Hepatocyte (in vitro differentiated cells): ENCODE measurements around the gene TLCD1. TPM values are rescaled to one million over a fixed set of nuclear protein-coding genes. Genes with fewer than 3 reads are reported as not detected.
"Not testable (repeated sequence)": the region's sequence is repeated elsewhere in the genome, so short reads cannot be mapped to it uniquely, and the experiment has no call there.

Experiments used
- DNase-seq: peaks from one replicate; pipeline ENCODE4 v3.0.0-alpha.2; 2016; ENCODE audit warnings: low spot score
- H2AFZ ChIP-seq: fragments of 200-600 bp; sonication (generic); 2 replicates; pipeline ENCODE4 v1.6.0; 2016; ENCODE audit warnings: antibody characterized with exemption, mild to moderate bottlenecking
- H3K27ac ChIP-seq: fragments of 200-600 bp; sonication (generic); 2 replicates; pipeline ENCODE4 v1.5.1; 2016; ENCODE audit warnings: mild to moderate bottlenecking
- H3K27me3 ChIP-seq: fragments of 200-600 bp; sonication (generic); 2 replicates; pipeline ENCODE4 v1.6.1; 2016
- H3K36me3 ChIP-seq: fragments of 200-600 bp; sonication (generic); replicated peaks from 2 replicates; pipeline ENCODE4 v1.5.1; 2016; ENCODE audit warnings: low read depth; ENCODE audit not compliant: insufficient read depth
- H3K4me1 ChIP-seq: fragments of 200-600 bp; sonication (generic); 2 replicates; pipeline ENCODE4 v1.5.1; 2016; ENCODE audit warnings: mild to moderate bottlenecking, moderate library complexity; ENCODE audit not compliant: insufficient read depth
- H3K4me2 ChIP-seq: fragments of 200-600 bp; sonication (generic); 2 replicates; pipeline ENCODE4 v1.6.0; 2016
- H3K4me3 ChIP-seq: fragments of 200-600 bp; sonication (generic); 2 replicates; pipeline ENCODE4 v1.5.1; 2016; ENCODE audit warnings: mild to moderate bottlenecking
- H3K79me2 ChIP-seq: fragments of 200-600 bp; sonication (generic); 2 replicates; pipeline ENCODE4 v1.6.0; 2017; ENCODE audit warnings: mild to moderate bottlenecking
- H3K9me2 ChIP-seq: fragments of 200-600 bp; sonication (generic); replicated peaks from 2 replicates; pipeline ENCODE4 v1.6.0; 2017; ENCODE audit warnings: mild to moderate bottlenecking; ENCODE audit not compliant: insufficient read depth
- H3K9me3 ChIP-seq: fragments of 200-600 bp; sonication (generic); 2 replicates; pipeline ENCODE4 v1.5.1; 2016; ENCODE audit warnings: low read depth, mild to moderate bottlenecking
- H4K20me1 ChIP-seq: fragments of 200-600 bp; sonication (generic); 2 replicates; pipeline ENCODE4 v1.6.0; 2016; ENCODE audit warnings: mild to moderate bottlenecking; ENCODE audit not compliant: insufficient read depth, poor library complexity, severe bottlenecking
- CTCF ChIP-seq: fragments of 200-600 bp; sonication (generic); IDR thresholded peaks from 2 replicates; pipeline ENCODE4 v1.5.1; 2016; ENCODE audit warnings: antibody characterized with exemption, mild to moderate bottlenecking; ENCODE audit not compliant: poor library complexity
- EZH2 ChIP-seq: fragments of 200-600 bp; sonication (generic); IDR thresholded peaks from 2 replicates; pipeline ENCODE4 v1.6.1; 2016; ENCODE audit warnings: antibody characterized with exemption, mild to moderate bottlenecking, borderline replicate concordance
- EZH2phosphoT487 ChIP-seq: fragments of 200-600 bp; sonication (generic); IDR thresholded peaks from one replicate; pipeline ENCODE4 v1.6.1; 2018; ENCODE audit warnings: antibody characterized with exemption, mild to moderate bottlenecking, low read depth, moderate library complexity; ENCODE audit not compliant: unreplicated experiment, severe bottlenecking
- WGBS: methylation state at CpG from one replicate; pipeline ENCODE4 v1.1.6; 2016; ENCODE audit warnings: low lambda C conversion rate; ENCODE audit errors: missing lambda C conversion rate; 5-methylcytosine and 5-hydroxymethylcytosine counted together
- polyA plus RNA-seq: library from polyadenylated mRNA; unstranded; fragments of >200 nt; fragmentation: Nextera tagmentation; extraction: Ambion mirVana; gene quantifications from 2 replicates; pipeline ENCODE4 v1.2.1, GENCODE V29; 2016
- total RNA-seq: library from RNA; depleted of rRNA; stranded (reverse); fragments of >200 nt; gene quantifications from 2 replicates; pipeline ENCODE4 v1.2.3, GENCODE V29; 2014

The TLCD1 gene
- total and polyA plus RNA-seq, 2 experiments from 2014 or later: 12.5 to 23.4 TPM

GRCh38 chr17:28722417-28723158 lies 3.4 kb downstream of the TLCD1 start:
- WGBS: 83% methylated on average over 7 of the region's 7 CpGs
- no peak overlapping the region for H3K27ac ChIP-seq

DNA sequence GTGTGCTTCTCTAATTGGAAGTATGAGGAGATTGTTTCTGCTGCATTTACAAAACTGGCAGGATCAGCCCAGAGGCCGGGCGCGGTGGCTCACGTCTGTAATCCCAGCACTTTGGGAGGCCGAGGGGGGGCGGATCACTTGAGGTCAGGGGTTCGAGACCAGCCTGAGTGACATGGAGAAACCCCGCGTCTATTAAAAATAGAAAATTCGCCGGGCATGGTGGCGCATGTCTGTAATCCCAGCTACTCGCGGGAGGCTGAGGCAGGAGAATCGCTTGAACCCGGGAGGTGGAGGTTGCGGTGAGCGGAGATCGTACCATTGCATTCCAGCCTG lies 5.1 kb downstream of the TLCD1 start:
- not testable (repeated sequence) for H2AFZ ChIP-seq, H3K27me3 ChIP-seq, H3K9me2 ChIP-seq, H3K9me3 ChIP-seq, H3K36me3 ChIP-seq, DNase-seq
- peaks cover 49% of the 10 kb centered on the region for H3K79me2 ChIP-seq
- H4K20me1 ChIP-seq: peaks cover 39% of the 10 kb centered on the region
- H3K4me2 ChIP-seq: peak overlapping the region; percentile 98
- peaks cover 49% of the 10 kb centered on the region for H3K4me1 ChIP-seq
- WGBS: 24% methylated on average over 19 of the region's 19 CpGs
- H3K27ac ChIP-seq: peak overlapping the region; percentile 94
- H3K4me3 ChIP-seq: peak overlapping the region; percentile 95

More at GRCh38 chr17:28722417-28723158, 3.4 kb downstream of the TLCD1 start:
- H2AFZ ChIP-seq: no peak overlapping the region
- no peaks in the 10 kb centered on the region for H3K9me3 ChIP-seq
- H3K9me2 ChIP-seq: no peaks in the 10 kb centered on the region
- H3K4me3 ChIP-seq: no peak overlapping the region
- TF ChIP-seq CTCF (no peak), EZH2 (no peak), EZH2phosphoT487 (no peak)
- peaks cover 33% of the 10 kb centered on the region for H3K79me2 ChIP-seq
- no peak for DNase-seq
- no peaks in the 10 kb centered on the region for H3K27me3 ChIP-seq
- H3K36me3 ChIP-seq: no peaks in the 10 kb centered on the region
- H4K20me1 ChIP-seq: peaks cover 34% of the 10 kb centered on the region
- peaks cover 42% of the 10 kb centered on the region for H3K4me1 ChIP-seq
- peak overlapping the region; percentile 98 for H3K4me2 ChIP-seq

DNA sequence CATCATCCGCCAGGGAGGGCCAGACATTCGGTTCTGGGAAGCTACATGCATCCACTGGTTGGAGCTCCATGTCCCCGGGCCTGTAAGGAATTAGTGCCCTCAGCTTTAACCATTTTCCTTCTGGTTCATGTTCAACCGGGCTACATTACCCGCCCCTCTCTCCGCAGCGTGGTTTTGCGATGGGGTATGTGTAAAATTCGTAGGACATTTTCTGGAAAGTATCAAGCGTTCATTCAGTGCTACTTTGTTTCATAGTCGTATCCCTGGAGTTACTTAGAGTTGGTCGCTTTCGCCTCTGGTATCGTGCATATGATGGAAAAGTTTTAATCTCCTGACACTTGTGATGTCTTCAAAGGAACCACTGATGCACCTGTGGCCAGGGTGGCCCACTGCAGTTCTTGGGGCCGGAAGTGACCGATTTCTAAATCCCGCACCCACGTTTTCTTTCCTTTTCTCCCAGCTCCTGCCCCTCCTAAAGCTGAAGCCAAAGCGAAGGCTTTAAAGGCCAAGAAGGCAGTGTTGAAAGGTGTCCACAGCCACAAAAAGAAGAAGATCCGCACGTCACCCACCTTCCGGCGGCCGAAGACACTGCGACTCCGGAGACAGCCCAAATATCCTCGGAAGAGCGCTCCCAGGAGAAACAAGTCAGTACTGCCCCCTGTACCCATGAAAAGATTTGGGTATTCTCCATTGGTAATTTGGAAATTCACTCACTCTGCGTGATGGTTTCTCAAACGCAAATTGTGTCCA lies 5.6 kb downstream of the TLCD1 start:
- Histone ChIP-seq H3K27ac (peak overlapping the region; percentile 94), H3K9me3 (no peaks in the 10 kb centered on the region), H3K4me3 (peak overlapping the region; percentile 95), H3K27me3 (no peaks in the 10 kb centered on the region), H3K4me2 (peak overlapping the region; percentile 98), H2AFZ (no peak overlapping the region), H3K4me1 (peaks cover 48% of the 10 kb centered on the region), H3K9me2 (no peaks in the 10 kb centered on the region), H3K79me2 (peaks cover 54% of the 10 kb centered on the region), H4K20me1 (peaks cover 39% of the 10 kb centered on the region), H3K36me3 (no peaks in the 10 kb centered on the region)
- TF ChIP-seq EZH2phosphoT487 (no peak), EZH2 (no peak), CTCF (peak; percentile 19)
- DNase-seq: no peak
- WGBS: 3% methylated on average over 30 of the region's 30 CpGs

DNA sequence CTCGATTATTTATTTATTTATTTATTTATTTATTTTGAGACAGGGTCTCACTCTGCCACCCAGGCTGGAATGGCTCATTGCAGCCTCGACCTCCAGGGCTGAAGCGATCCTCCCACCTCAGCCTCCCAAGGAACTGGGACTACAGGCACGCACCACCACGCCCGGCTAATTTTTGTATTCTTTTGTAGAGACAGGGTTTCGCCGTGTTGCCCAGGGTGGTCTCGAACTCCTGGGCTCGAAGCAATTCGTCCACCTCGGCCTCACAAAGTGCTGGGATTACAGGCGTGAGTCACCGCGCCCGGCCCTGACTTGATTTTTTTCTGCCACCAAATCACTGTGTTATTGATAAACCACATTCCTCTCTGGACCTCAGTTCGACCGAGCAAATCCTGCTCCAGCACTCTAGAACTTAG lies 7.0 kb downstream of the TLCD1 start:
- H3K27me3 ChIP-seq: no peaks in the 10 kb centered on the region
- peaks cover 39% of the 10 kb centered on the region for H3K4me1 ChIP-seq
- 34% methylated on average over 18 of the region's 18 CpGs for WGBS
- no peaks in the 10 kb centered on the region for H3K36me3 ChIP-seq
- no peaks in the 10 kb centered on the region for H3K9me2 ChIP-seq
- peak overlapping the region; percentile 94 for H3K27ac ChIP-seq
- no peaks in the 10 kb centered on the region for H3K9me3 ChIP-seq
- peaks cover 36% of the 10 kb centered on the region for H4K20me1 ChIP-seq
- no peak overlapping the region for H2AFZ ChIP-seq
- peaks cover 56% of the 10 kb centered on the region for H3K79me2 ChIP-seq
- TF ChIP-seq EZH2phosphoT487 (no peak), CTCF (no peak), EZH2 (no peak)
- no peak for DNase-seq
- no peak overlapping the region for H3K4me3 ChIP-seq
- H3K4me2 ChIP-seq: peak overlapping the region; percentile 88
